HepG2 (cell line): ENCODE results near the gene TLX1.

ENCODE experiments used
- ELF4 ChIP-seq: sonication (generic); formaldehyde crosslinking; IDR thresholded peaks from 2 replicates; pipeline ENCODE4 v1.5.0; 2020; ENCODE audit warnings: missing genetic modification reagents, mild to moderate bottlenecking, moderate library complexity, borderline replicate concordance
- RBM22 ChIP-seq: fragments of 200-400 bp; formaldehyde crosslinking; optimal IDR thresholded peaks from 2 replicates; pipeline ENCODE3; 2017; ENCODE audit warnings: mild to moderate bottlenecking, low read length, moderate library complexity
- RFX5 ChIP-seq: IDR thresholded peaks from 2 replicates; pipeline ENCODE4 v1.6.1; 2011; ENCODE audit warnings: low read depth, low read length, improper control_type of control experiment
- SATB2 ChIP-seq: sonication (generic); formaldehyde crosslinking; IDR thresholded peaks from 2 replicates; pipeline ENCODE4 v1.5.0; 2020; ENCODE audit warnings: missing genetic modification reagents
- ZNF766 ChIP-seq: sonication (generic); formaldehyde crosslinking; IDR thresholded peaks from 2 replicates; pipeline ENCODE4 v1.5.0; 2020; ENCODE audit warnings: missing genetic modification reagents, borderline replicate concordance
- ZNF780A ChIP-seq: sonication (generic); formaldehyde crosslinking; IDR thresholded peaks from 2 replicates; pipeline ENCODE4 v1.8.0; 2022; ENCODE audit warnings: mild to moderate bottlenecking, missing genetic modification reagents, moderate library complexity
- TF ChIP-seq, protein P1 (sequence below), 2 experiments: sonication (generic) in 1 of 2; formaldehyde crosslinking in 1 of 2; IDR thresholded peaks; 2 replicates each; pipeline versions ENCODE4 v1.6.1 to v1.9.0; 2014 to 2022; ENCODE audit warnings: antibody characterized with exemption in 1 of 2, borderline replicate concordance in 1 of 2, inconsistent platforms in 1 of 2, low read depth in 1 of 2, missing genetic modification reagents in 1 of 2
- TF ChIP-seq, protein P2 (sequence below): sonication (generic); formaldehyde crosslinking; IDR thresholded peaks from 2 replicates; pipeline ENCODE4 v1.5.0; 2020; ENCODE audit warnings: mild to moderate bottlenecking, missing genetic modification reagents, moderate library complexity
- TF ChIP-seq, protein P3 (sequence below), 2 experiments: IDR thresholded peaks; 2 replicates each; pipeline ENCODE4 v1.6.1; 2011 to 2012; ENCODE audit warnings: low read length in 2 of 2, borderline replicate concordance in 1 of 2, low read depth in 1 of 2, mild to moderate bottlenecking in 1 of 2, moderate library complexity in 1 of 2

DNA sequence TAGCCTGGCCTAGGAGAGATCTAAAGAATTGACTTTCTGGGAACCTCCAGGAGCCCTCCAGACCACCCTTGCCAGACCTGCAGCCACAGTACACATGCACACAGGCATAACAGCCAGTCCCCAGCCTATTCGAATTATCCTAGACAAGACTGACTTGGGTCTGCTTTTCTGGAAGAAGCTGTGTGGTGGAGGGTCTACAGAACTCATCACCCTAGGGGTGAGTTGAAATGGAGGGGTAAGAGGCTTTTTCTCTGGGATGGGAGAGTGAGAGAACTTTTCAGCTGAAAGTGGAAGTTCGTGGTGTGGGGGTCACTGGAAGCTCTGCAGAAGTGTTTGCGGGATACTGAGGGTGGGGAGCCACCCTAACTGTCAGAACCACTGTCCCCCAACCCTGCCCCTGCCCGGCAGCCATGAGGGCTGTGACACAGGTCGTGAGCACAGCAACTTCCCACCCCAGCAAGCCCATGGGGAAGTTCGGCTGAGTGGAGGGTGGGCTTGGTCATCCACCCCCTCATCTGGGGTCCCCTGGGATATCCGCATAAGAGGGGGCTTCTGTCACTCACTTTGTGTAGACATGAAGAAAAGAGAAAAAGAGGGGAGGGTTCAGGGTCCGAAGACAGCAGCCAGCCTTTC is 7.8 kb downstream of the TLX1 start:
- TF ChIP-seq ZNF780A (CRISPR knock-in tag) (no peak), RBM22 (no peak), ZNF766 (CRISPR knock-in tag) (no peak), ELF4 (CRISPR knock-in tag) (no peak), SATB2 (CRISPR knock-in tag) (no peak), RFX5 (no peak)
- TF ChIP-seq, protein P1, sequence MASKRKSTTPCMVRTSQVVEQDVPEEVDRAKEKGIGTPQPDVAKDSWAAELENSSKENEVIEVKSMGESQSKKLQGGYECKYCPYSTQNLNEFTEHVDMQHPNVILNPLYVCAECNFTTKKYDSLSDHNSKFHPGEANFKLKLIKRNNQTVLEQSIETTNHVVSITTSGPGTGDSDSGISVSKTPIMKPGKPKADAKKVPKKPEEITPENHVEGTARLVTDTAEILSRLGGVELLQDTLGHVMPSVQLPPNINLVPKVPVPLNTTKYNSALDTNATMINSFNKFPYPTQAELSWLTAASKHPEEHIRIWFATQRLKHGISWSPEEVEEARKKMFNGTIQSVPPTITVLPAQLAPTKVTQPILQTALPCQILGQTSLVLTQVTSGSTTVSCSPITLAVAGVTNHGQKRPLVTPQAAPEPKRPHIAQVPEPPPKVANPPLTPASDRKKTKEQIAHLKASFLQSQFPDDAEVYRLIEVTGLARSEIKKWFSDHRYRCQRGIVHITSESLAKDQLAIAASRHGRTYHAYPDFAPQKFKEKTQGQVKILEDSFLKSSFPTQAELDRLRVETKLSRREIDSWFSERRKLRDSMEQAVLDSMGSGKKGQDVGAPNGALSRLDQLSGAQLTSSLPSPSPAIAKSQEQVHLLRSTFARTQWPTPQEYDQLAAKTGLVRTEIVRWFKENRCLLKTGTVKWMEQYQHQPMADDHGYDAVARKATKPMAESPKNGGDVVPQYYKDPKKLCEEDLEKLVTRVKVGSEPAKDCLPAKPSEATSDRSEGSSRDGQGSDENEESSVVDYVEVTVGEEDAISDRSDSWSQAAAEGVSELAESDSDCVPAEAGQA (IDR thresholded peaks at IDR 0.05; ENCODE audit: low read depth): no peak
- TF ChIP-seq, protein P1 (CRISPR knock-in tag; IDR thresholded peaks at IDR 0.05; ENCODE audit: borderline replicate concordance): no peak
- TF ChIP-seq, protein P2, sequence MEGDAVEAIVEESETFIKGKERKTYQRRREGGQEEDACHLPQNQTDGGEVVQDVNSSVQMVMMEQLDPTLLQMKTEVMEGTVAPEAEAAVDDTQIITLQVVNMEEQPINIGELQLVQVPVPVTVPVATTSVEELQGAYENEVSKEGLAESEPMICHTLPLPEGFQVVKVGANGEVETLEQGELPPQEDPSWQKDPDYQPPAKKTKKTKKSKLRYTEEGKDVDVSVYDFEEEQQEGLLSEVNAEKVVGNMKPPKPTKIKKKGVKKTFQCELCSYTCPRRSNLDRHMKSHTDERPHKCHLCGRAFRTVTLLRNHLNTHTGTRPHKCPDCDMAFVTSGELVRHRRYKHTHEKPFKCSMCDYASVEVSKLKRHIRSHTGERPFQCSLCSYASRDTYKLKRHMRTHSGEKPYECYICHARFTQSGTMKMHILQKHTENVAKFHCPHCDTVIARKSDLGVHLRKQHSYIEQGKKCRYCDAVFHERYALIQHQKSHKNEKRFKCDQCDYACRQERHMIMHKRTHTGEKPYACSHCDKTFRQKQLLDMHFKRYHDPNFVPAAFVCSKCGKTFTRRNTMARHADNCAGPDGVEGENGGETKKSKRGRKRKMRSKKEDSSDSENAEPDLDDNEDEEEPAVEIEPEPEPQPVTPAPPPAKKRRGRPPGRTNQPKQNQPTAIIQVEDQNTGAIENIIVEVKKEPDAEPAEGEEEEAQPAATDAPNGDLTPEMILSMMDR (CRISPR knock-in tag): no peak
- TF ChIP-seq, protein P3, sequence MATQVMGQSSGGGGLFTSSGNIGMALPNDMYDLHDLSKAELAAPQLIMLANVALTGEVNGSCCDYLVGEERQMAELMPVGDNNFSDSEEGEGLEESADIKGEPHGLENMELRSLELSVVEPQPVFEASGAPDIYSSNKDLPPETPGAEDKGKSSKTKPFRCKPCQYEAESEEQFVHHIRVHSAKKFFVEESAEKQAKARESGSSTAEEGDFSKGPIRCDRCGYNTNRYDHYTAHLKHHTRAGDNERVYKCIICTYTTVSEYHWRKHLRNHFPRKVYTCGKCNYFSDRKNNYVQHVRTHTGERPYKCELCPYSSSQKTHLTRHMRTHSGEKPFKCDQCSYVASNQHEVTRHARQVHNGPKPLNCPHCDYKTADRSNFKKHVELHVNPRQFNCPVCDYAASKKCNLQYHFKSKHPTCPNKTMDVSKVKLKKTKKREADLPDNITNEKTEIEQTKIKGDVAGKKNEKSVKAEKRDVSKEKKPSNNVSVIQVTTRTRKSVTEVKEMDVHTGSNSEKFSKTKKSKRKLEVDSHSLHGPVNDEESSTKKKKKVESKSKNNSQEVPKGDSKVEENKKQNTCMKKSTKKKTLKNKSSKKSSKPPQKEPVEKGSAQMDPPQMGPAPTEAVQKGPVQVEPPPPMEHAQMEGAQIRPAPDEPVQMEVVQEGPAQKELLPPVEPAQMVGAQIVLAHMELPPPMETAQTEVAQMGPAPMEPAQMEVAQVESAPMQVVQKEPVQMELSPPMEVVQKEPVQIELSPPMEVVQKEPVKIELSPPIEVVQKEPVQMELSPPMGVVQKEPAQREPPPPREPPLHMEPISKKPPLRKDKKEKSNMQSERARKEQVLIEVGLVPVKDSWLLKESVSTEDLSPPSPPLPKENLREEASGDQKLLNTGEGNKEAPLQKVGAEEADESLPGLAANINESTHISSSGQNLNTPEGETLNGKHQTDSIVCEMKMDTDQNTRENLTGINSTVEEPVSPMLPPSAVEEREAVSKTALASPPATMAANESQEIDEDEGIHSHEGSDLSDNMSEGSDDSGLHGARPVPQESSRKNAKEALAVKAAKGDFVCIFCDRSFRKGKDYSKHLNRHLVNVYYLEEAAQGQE (IDR thresholded peaks at IDR 0.05; ENCODE audit: borderline replicate concordance in 1 of 2, low read depth in 1 of 2, low read length in 2 of 2): no peak
